DMS53 treated with DMSO at 0.1 percent for 48 hours (cell line): Measurements from ENCODE around the gene PLXNA4.

Experiments
- DNase-seq: peaks from one replicate; lab custom pipeline; 2025; ENCODE audit not compliant: unreplicated experiment; lab: John Stamatoyannopoulos, UW

Gene PLXNA4

DNA sequence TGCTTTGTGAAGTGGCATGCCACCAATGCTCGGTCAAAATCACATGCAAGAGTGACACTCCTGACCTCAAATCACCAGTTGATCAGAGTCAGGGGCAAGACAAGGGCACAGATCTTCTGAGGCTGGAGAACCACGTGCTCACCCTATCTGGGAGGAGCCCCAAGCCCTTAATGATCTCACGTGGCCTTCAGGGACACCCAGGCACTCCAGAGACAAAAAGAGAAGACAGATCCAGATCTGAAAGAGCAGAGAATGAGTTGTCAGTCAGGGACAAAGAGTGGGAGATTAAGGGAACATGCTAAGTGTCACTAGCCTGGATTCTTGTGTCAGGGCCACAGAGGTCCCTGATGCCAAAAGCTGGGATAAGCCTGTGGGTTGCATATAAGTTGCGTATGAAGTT is 134.3 kb downstream of the PLXNA4 start:
- DNase-seq, result no peak

DNA sequence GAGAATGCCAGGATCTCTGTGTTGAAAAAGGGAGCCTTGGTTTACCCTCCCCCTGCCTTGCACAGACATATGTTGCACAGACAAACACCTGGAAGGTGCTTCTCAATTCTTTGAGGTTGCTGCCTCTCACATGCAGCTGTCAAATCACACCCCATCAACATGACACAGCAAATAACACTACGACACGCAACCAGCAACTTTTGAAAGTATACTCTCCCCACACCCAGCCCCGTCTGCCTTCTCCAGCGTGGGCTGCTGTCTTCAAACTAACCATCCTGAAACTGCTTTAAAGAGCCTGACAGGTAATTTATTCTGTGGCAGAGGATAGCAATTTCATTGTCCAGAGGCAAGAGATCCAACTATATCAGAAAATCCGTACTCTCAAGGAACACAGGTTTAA is 136.1 kb downstream of the PLXNA4 start:
- DNase-seq, result no peak

DNA sequence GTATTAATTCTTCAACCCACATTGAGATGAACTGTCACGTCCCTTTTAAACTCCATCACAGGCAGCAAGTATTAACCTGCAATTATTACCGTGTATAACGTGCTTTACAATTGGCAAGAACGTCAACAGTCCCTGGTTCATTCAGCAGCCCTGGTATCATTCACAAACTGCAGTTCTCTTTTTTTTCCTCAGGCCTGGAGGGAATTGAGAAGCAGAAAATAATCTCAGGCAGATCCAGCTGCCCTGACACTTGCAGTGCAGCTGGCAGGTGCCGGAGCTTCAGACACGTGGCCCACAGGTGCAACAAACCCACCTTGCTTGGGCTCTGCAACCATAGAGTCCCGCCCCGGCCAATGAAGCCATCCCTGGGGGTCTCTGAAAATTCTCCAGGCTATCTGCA is 137.3 kb downstream of the PLXNA4 start:
- DNase-seq, result no peak

DNA sequence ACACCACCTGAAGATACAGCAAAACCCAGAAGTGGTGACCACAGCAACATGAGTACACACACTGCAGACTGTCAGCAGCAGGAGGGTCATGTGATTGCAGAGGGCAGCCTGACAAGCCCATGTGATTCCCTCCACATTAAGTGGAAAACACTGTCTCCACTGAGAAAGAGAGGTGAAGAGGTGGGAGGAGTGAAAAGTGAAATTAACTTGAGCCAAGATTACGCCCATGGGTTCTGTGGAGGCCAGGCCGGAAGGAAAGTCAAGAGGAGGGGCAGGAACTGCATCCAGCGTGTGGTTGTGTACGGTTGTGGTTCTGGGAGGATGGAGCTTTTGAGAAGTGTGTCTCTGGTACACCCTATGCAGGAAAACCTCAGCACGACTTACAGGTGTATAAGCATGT is 138.5 kb downstream of the PLXNA4 start:
- DNase-seq, result no peak

DNA sequence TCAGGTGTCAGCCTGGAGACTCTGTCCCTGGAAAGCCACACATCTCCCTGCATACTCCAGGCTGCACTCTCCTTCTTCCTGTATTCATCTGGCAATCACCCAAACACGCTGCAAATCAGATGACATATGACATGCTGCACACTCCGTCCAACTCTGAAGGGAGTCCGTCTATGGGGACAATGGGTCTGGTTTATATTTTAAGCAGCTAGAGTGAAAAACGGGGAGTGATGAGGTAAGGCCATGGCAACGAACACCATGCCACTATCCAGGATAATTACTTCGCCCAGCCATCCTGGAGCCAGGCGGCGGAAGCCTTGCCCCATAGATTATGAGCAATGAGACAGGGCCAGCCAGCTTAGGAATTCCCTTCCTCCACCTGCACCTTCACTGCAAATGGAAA is 140.1 kb downstream of the PLXNA4 start:
- DNase-seq, result no peak

DNA sequence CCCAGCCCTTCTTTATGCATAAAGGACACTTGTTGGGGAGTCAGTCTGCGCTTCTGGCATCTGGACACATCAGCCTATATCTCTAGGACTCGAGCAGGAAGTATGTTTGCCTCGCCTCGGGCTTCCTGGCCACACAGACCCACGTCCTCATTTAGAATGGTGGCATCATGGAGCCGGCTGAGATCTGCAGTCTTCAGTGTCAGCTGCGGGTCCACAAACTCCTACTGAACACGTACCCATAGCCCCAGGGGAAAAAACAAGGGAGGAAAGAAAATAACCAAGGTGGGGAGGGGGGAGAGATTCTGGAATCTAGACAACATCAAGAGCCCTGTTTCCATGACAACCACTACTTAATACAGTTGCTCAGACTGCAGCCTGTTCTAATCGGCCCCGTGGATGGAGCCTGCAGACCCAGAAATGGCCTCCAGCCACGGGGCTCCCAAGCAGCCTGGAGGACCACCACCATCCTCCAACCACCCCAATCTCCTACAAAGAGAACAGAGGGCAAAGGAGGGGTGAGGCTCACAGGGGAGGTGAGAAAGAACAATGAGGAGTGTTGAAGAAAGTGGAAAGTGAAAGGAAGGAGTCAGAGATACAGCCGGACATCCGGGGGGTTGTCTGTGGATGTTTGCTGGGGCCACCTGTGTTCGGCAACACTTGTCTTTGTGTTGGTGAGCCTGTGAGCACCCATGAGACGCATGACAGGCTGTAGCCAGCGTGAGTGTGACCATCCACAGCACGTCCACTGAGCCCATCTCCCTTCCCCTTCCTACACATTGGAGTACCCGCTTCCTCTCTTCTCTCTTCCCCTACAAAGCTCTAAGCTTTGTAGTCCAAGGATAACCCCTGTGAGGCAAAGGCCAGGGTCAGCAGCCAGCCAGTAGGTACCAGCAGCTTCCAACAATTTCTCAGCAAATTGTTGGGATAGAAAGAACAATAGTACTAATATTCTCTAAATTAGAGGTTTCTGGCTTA is 141.0 kb downstream of the PLXNA4 start:
- DNase-seq, result no peak

DNA sequence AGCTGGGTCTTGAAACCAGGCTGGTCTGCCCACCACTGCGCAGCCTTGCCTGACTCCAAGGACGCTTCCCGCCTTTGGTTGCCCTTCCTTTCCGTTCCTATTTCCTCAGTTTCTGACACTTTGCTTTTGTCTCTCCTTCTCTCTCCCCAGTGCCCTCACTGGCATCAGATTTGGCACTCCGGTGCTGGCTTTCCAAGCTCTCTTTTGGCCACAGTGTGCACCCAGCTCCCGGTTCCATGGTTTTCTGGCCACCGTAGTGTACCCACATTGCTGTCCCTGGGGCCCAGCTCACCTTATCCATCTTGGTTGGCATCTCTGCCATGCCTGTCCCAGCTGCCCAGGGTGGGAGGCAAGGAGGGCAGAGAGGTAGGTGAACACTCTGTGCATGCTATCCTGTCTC is 142.2 kb downstream of the PLXNA4 start:
- no peak for DNase-seq

DNA sequence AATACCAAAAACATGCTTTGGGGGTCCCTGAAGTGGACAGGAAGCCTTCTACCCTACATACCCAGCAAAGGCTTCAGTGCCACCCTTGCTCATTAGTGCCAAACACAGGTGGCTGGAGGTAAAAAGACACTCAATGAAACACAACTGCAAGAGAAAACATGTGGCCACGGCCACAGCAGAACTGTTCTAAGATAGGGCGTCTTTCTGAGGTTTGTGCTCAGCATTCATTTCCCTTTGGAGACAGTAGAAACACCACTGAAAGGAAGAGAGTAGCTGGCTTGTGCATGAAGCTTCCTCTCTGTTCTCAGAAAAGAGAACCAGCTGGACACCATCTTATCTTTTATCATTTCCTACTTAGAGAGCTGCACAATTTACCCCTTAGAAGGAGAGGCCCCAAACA is 143.0 kb downstream of the PLXNA4 start:
- DNase-seq, result no peak

DNA sequence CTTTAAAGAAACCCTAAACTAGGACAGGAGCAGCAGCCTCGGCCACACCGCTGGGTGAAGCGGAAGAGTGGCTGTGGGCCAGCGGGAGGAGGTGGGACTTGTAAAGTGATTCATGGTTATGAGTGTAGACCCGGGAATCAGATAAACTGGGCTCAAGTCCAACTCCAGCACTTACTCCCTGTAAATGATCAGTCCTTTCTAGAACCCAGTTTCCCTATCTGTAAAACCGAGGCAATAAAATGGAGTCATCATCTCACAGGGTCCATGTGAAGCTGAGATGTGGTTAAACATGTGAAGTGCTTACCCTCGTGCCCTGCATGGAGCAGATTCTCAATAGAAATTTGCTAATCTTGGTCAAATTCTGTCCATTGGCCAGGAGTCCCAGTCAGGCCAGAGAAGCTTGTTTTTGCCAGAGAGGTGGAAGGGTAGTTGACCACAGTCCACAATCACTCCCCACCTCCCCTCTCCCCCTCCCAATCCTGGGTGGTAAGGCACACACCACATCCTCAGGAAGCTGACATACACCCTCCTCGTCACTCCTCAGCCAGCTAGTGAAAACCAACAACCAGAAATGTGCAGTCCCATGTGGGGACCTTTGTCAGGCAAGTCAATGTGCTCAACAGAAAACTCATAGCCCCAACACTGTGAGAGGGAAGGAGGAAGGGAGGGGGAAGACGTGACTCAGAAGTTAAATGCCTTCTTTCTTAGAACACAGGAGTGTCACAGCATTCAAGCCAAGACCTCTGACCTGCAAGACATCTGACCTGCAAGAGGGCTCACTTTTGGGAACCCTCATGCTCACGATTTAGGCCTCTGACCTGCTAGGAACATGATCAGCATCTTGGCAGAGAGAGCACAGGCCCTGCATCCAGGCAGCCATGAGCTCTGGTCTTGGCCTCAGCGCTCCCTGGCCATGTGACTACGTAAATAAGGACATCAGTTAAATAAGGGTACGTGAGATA is 145.1 kb downstream of the PLXNA4 start:
- DNase-seq, result no peak

DNA sequence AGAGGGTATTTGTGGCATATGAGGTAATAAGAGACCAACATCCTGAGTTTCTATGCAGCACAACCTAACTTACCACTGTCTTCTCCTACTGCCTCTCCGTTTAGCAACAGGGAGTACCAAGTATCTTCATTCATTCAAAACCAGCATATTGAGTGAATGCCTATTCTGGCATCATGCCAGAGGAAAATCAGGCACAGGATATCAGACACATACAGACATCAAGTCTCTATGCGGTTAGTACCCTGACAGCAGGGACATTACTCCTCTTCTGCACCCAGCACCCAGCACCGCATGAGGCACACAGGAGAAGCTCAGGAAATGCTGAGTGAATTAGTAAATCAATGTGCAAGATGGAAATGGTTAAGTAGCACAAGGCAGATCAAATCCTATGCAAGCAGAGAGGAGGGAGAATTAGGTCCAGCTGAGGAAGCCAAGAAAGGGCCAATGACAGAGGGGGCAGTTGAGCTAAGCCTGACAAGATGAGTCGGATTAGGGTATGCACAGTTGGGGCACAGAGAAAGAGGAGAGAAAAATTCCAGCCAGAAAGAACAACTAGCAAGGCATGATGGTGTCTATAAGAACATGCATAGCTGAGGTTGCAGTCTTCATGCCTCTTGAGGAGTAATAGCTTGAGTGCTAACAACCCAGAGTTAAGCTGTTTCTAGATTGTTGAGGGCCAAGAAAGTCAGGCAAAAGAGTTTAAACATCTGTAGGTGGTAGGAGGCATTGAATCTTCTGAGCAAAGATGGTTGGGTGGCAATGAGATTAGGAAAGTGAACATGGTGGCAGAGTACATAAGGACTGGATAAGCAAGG is 146.0 kb downstream of the PLXNA4 start:
- DNase-seq, result no peak

DNA sequence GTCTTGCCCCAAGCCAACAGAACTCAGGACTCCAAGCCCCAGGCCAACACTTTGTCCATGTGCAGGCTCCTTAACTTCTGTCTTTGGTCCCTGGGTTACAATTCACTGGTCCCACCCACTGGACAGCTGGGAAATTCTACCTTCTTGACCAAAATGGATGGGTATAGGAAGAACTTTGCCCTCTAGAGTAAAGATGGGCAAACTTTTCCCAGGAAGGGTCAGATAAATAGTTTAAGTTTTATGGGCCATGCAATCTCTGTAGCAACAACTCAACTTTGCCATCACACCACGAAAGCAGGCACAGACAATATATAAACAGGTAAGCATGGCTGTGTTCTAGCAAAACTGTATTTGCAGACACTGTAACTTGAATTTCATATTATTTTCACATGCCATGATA is 147.1 kb downstream of the PLXNA4 start:
- no peak for DNase-seq

DNA sequence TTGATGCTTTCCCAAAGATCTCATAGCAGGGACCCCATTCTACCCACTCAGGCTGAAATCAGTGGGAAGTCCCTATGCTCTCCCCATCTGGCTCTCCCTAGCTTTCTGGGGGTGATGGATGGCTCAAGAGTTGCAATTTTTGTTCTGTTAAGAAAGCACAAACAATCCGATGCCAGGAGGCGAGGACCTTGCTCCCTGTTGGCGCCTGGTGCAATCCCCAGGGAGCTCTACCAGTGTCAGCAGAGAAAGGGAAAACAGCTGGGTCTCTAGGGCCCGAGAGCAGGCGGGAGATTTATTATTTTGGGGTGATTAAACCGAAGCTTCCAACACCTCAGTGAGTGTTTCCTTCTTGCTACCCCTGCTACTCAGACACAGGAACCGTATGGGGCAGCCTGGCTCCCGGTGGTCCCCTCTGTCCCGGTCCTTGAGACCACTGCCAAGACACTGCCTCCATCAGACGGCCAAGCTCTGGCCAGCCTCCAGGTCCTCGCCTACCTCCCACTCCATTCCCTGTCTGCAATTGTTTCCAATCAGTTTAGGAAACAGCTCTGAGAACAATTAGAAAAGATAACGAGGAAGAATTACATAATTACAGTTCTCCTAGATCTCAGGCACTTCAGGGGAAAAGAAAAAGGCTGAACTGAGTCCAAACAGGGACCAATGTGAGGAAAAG is 147.9 kb downstream of the PLXNA4 start:
- DNase-seq, result no peak

DNA sequence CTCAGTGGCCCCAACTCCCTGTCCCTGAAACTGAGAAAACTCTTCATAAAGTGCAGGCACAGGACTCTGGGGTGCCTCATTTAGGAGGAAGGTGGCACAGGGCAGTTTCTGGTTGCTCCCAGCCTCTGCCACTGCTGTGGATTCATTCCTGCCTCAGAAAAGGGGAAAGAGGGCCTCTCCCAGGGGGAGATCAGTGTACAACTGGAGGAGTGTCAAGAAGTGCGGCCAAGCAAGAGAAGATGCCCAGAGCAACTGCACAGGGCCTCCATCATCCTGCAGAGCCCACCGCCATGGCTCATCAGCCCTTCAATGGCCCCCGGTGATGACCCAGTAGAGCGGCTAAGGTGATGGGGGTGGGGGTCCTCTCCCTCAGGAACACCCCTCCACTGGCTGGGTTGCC is 150.3 kb downstream of the PLXNA4 start:
- DNase-seq, result no peak

DNA sequence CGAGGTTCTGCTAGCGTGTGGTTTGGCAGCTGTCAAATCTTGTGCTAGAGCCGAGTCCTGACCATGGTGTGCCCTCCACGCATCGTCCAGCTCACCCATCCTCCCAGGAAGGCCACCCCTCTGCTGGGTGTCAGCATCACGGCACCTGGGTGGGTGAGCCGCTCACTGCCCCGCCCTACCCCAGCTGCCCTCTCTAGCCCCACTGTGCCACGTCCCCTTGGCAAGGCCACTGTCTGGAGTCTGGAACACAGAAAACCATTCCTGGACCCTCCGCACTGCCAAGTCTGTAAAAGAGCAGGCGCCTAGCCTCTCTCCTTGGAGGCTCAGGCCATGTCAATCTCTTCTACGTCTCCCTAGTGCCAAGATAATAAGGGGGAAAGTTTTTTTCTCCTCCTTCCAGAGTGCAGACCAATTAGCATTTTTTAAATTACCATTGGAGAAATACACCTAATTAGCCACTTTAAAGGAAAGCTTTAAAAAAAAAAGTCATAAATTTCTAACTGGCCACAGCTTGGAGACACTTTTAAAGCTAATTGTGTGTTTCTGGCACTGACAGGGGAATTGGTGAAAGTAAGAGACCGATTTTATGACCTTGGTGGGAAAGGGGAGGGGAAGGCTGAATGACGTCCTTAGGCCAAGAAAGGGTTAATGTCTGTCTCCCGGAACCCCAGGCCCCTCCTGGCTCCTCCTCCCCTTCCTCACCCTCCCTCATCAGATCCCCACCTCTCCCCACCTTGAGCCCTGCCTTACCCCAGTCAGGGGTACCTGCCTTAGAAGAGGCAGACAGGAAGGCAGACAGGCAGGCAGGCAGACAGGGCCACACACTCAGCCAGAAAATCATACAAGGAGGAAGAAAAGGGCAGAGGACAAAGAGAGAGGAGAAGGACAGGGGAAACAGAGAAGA is 151.2 kb downstream of the PLXNA4 start:
- DNase-seq, result no peak

DNA sequence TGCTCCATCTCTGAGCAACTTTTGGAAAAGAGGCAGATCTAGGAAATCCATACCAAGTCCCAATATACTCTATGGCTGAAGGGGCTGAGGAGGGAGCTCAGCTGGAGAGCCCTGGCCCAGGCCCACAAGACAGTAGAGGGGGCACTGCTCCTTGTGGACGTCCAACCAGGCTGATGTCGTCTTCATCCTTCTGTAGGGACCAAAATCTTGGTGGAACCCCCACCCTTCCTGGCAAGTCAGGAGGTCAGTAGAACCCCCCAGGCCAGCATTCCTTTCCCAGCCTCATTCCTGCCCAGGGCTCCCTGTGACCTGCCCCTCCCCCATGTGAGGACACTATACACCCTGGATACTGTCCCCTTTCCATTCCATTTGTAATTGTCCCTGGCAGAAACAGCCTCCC is 152.0 kb downstream of the PLXNA4 start:
- DNase-seq, result no peak

DNA sequence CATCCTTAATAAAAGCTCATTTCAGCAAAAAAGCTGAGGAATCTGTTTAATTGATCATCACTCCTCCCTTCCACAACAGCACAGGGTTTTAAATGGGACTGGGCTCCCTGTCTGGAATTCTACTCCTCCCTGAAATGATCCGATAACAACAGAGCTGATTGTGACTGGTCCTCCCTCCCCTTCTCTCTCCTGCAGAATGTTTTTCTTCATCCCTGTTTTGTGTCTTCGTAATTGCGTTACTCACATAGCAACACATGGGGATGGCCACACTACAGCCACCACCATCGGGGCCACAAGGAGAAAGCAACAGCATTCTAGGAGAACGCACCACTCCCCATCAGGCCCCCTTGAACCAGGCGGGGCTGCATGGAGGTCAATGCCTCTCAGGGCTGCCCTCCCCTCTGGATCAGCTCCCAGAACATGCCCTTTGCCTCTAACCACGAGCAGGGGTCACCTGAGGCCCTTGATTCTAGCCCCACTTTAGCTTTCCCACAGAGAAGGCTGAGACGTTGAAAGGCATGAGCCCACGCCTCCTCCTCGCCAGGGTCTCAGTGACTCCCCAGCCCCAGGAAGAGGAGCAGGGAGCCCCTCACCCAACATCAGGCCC is 152.6 kb downstream of the PLXNA4 start:
- no peak for DNase-seq

DNA sequence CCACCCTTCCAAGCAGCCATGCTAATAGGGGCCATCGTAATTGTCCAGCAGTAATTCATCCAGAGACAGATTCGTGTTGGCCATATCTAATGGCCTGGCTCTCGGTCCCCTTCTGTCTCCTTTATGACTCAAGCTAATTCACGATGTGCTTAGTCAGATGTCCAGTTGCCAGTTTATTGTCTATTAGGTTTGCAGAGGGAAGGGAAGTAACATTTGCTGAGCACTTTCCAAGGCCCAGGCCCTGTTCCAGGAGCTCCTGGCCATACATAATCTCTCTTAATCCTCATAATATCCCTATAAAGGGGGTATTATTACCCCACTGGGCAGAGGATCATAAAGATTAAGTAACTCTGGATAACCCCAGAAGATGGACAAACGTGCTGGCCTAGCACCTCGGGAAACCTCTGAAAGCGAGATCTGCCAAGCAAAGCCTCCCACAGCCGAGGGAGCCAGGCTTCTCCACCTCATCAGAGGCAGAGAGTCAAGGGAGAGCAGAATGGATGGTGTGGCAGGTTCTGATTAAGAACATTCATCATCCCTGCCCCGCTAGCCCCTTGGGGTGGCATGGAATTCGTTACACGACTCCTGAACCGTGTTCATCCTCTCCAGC is 153.7 kb downstream of the PLXNA4 start:
- no peak for DNase-seq

DNA sequence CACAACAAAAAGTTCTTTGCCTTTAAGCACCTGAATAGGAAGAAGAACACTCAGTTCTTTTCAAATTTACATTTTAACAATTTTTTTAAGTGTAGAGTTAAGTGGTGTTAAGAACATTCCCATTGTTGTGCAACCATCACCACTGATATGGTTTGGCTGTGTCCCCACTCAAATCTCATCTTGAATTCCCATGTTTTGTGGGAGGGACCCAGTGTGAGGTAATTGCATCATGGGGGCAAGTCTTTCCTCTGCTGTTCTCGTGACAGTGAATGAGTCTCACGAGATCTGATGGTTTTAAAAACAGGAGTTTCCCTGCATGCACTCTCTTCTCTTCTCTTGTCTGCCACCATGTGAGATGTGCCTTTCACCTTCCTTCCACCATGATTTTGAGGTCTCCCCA is 155.7 kb downstream of the PLXNA4 start:
- no peak for DNase-seq

DNA sequence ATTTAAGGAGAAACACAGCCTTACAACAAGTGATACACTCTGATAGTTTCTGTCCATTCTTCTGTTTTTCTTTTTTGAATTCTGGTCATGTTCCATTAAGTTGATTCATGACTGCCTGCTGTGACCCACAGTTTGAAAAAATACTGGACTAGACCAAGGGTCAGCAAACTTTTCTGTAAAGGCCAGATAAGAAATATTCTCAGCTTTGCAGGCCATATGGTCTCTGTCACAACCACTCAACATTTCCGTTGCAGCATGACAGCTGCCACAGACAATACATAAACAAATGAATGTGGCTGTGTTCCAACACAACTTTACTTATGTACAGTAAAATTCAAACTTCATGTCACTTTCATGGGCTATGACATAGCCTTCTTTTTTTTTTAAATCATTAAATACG is 156.7 kb downstream of the PLXNA4 start:
- DNase-seq, result no peak
